GM12873 (cell line): ENCODE data around the gene NFKBIB.

Source experiments
- CTCF ChIP-seq: IDR thresholded peaks from 2 replicates; pipeline ENCODE4 v1.5.1; 2012; ENCODE audit warnings: low read depth, mild to moderate bottlenecking, moderate library complexity, low read length, control low read depth; ENCODE audit not compliant: insufficient read depth; ENCODE audit errors: missing control alignments

NFKBIB gene

DNA sequence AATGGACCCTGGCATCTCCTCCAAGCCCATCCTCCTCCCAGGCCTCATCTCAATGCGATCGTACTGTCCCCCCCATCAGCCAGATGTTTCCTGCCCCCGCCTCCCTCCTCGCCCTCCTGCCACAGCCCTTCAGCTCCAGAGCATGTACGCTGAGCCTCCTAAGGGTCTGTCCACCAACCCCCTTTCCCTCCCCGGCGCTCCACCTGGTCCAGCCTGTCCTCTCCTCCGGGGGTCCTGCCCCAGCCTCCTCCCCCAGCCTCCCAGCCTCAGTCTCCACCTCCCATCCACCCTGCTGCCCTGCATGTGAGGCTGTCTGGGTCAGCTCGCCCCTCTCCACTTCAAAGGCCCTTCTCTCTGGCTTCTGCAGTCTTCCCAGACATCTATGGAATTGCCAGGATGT, 4.8 kb upstream of the NFKBIB start:
- no peak for TF ChIP-seq CTCF

- TF ChIP-seq CTCF: no peak
Observed at GRCh38 chr19:38898788-38899446, 852 bp upstream of the NFKBIB start.

DNA sequence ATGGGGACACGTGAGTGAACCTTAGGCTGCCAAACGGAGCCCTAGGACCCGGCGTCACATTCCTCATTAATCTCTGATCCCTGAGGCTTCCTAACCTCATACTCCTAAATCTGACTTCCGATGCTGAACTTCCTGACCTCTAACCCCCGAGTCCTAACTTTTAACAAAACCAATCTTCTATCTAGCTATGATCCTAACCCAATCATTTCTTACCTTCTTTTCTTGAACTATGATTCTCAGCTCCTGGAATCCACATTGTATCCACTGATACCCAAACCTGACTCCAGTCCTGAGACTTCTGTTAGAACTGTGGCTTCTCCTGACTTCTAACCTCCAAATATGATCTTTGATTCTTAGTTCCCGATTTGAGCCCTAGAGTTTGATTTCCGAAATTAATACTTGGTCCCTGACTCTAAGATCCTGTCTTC, 447 bp downstream of the NFKBIB start:
- TF ChIP-seq CTCF: no peak

- no peak for TF ChIP-seq CTCF
Observed at GRCh38 chr19:38900743-38901190, 998 bp downstream of the NFKBIB start.

GRCh38 chr19:38901683-38902082, 1.9 kb downstream of the NFKBIB start:
- TF ChIP-seq CTCF: no peak

DNA sequence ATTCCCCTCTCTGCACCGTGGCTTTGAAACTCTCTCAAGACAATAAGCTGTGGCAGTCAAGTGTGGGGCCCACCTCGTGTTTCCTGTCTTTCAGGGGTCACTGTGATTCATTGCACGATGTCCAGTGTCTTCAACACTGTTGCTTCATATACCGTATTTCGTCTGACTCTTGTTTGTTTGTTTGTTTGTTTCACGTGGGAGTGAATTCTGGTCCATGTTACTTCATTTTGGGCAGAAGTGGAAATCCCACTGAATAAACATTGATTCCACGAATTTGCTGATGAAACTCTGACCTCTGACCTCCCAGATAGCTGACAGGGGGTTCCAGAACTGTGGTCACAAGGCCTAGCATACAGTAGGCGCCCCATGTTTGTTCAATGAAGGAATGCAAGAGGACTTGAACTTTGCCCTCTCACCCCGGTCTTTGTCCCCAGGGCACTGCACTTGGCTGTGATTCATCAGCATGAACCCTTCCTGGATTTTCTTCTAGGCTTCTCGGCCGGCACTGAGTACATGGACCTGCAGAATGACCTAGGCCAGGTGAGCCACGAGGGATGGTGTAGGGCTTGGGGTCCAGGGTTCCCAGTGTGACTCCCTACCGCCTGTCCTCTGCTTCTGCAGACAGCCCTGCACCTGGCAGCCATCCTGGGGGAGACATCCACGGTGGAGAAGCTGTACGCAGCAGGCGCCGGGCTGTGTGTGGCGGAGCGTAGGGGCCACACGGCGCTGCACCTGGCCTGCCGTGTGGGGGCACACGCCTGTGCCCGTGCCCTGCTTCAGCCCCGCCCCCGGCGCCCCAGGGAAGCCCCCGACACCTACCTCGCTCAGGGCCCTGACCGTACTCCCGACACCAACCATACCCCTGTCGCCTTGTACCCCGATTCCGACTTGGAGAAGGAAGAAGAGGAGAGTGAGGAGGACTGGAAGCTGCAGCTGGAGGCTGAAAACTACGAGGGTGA, 5.1 kb downstream of the NFKBIB start:
- no peak for TF ChIP-seq CTCF

GRCh38 chr19:38905620-38906019, 5.9 kb downstream of the NFKBIB start:
- TF ChIP-seq CTCF: no peak
